HEK293 (cell line): ENCODE results near the gene CENPP.

Experiments used
- CTCF ChIA-PET: fragments of 350-600 bp; formaldehyde crosslinking; extraction: SDS; loops from one replicate; lab custom pipeline; 2021; ENCODE audit warnings: antibody characterized with exemption; lab: Yijun Ruan, JAX
- POLR2A ChIA-PET: fragments of 300-600 bp; formaldehyde crosslinking; extraction: SDS; loops from one replicate; lab custom pipeline; 2020; ENCODE audit warnings: antibody characterized with exemption, inconsistent platforms; lab: Yijun Ruan, JAX
- H3K27ac ChIP-seq: fragments of 200-500 bp; sonication (Bioruptor generic); 2 replicates; pipeline ENCODE4 v1.5.1; 2014; ENCODE audit warnings: low read depth, low read length, control low read depth, inconsistent platforms; ENCODE audit errors: extremely low read depth
- H3K36me3 ChIP-seq, 2 experiments: fragments of 200-500 bp in 1 of 2; sonication (Bioruptor generic) in 1 of 2; 1 replicate in 1 of 2; 2 replicates in 1 of 2; pipeline ENCODE4 v1.5.1; 2014 to 2017; ENCODE audit warnings: inconsistent platforms in 2 of 2, low read length in 2 of 2; ENCODE audit not compliant: control insufficient read depth in 2 of 2, insufficient read depth in 1 of 2
- H3K4me1 ChIP-seq: fragments of 200-500 bp; sonication (Bioruptor generic); 2 replicates; pipeline ENCODE4 v1.5.1; 2014; ENCODE audit warnings: mild to moderate bottlenecking, low read length, inconsistent platforms; ENCODE audit not compliant: control insufficient read depth, insufficient read depth
- H3K4me3 ChIP-seq: 2 replicates; pipeline ENCODE4 v1.5.1; 2011; ENCODE audit warnings: low read depth, mild to moderate bottlenecking, control low read depth, low read length, moderate library complexity
- H3K9me3 ChIP-seq: fragments of 200-500 bp; sonication (Bioruptor generic); 2 replicates; pipeline ENCODE4 v1.5.1; 2014; ENCODE audit warnings: low read depth, low read length, inconsistent platforms; ENCODE audit not compliant: control insufficient read depth, insufficient read depth
- AEBP2 ChIP-seq: fragments of 450-650 bp; formaldehyde crosslinking; IDR thresholded peaks from 2 replicates; pipeline ENCODE4 v1.5.1; 2016; ENCODE audit warnings: missing biosample characterization, missing genetic modification characterization, borderline replicate concordance
- BCL11B ChIP-seq: fragments of 450-650 bp; formaldehyde crosslinking; IDR thresholded peaks from 2 replicates; pipeline ENCODE4 v1.5.1; 2016; ENCODE audit warnings: low read depth, missing biosample characterization, missing genetic modification characterization
- CTCF ChIP-seq: fragments of 450-650 bp; formaldehyde crosslinking; IDR thresholded peaks from 2 replicates; pipeline ENCODE4 v1.5.1; 2016; ENCODE audit warnings: missing biosample characterization, missing genetic modification characterization
- KLF16 ChIP-seq: fragments of 450-650 bp; formaldehyde crosslinking; IDR thresholded peaks from 2 replicates; pipeline ENCODE4 v1.5.1; 2017; ENCODE audit warnings: missing biosample characterization, missing genetic modification characterization
- KLF9 ChIP-seq: fragments of 450-650 bp; formaldehyde crosslinking; IDR thresholded peaks from 2 replicates; pipeline ENCODE4 v1.5.1; 2016; ENCODE audit warnings: missing biosample characterization, missing genetic modification characterization, low read depth
- ZBTB48 ChIP-seq: fragments of 450-650 bp; formaldehyde crosslinking; IDR thresholded peaks from 2 replicates; pipeline ENCODE4 v1.5.1; 2016; ENCODE audit warnings: missing biosample characterization, missing genetic modification characterization
- ZFHX2 ChIP-seq: fragments of 450-650 bp; formaldehyde crosslinking; conservative IDR thresholded peaks from 2 replicates; pipeline ENCODE4 v1.5.1; 2016; ENCODE audit warnings: missing biosample characterization, missing genetic modification characterization
- ZNF140 ChIP-seq: fragments of 450-650 bp; formaldehyde crosslinking; IDR thresholded peaks from 2 replicates; pipeline ENCODE4 v1.5.1; 2016; ENCODE audit warnings: missing biosample characterization, missing genetic modification characterization
- ZNF2 ChIP-seq: fragments of 450-650 bp; formaldehyde crosslinking; IDR thresholded peaks from 2 replicates; pipeline ENCODE4 v1.5.1; 2016; ENCODE audit warnings: missing biosample characterization, missing genetic modification characterization
- ZNF211 ChIP-seq: fragments of 450-650 bp; formaldehyde crosslinking; IDR thresholded peaks from 2 replicates; pipeline ENCODE4 v1.5.1; 2016; ENCODE audit warnings: low read depth, missing biosample characterization, missing genetic modification characterization
- ZNF302 ChIP-seq: fragments of 450-650 bp; formaldehyde crosslinking; IDR thresholded peaks from 2 replicates; pipeline ENCODE4 v1.5.1; 2016; ENCODE audit warnings: missing biosample characterization, missing genetic modification characterization, low read depth
- ZNF335 ChIP-seq: fragments of 450-650 bp; formaldehyde crosslinking; conservative IDR thresholded peaks from 2 replicates; pipeline ENCODE4 v1.5.1; 2016; ENCODE audit warnings: missing biosample characterization, missing genetic modification characterization
- ZNF473 ChIP-seq: fragments of 450-650 bp; formaldehyde crosslinking; IDR thresholded peaks from 2 replicates; pipeline ENCODE4 v1.5.1; 2017; ENCODE audit warnings: missing biosample characterization, missing genetic modification characterization
- ZNF48 ChIP-seq: fragments of 450-650 bp; formaldehyde crosslinking; IDR thresholded peaks from 2 replicates; pipeline ENCODE4 v1.5.1; 2016; ENCODE audit warnings: missing biosample characterization, missing genetic modification characterization
- ZNF561 ChIP-seq: fragments of 450-650 bp; IDR thresholded peaks from 2 replicates; pipeline ENCODE4 v1.5.1; 2018; ENCODE audit warnings: missing biosample characterization, missing genetic modification characterization, borderline replicate concordance
- ZNF660 ChIP-seq: fragments of 450-650 bp; IDR thresholded peaks from 2 replicates; pipeline ENCODE4 v1.5.1; 2018; ENCODE audit warnings: missing biosample characterization, mild to moderate bottlenecking, missing genetic modification characterization
- TF ChIP-seq, protein P1 (sequence below): fragments of 450-650 bp; formaldehyde crosslinking; IDR thresholded peaks from 2 replicates; pipeline ENCODE4 v1.5.1; 2016; ENCODE audit warnings: missing biosample characterization, missing genetic modification characterization

The CENPP gene

GRCh38 chr9:92492781-92493401, 167.1 kb downstream of the CENPP start:
- Histone ChIP-seq H3K9me3 (no peaks in the 10 kb centered on the region), H3K36me3 (no peaks in the 10 kb centered on the region), H3K4me1 (no peaks in the 10 kb centered on the region), H3K27ac (no peak overlapping the region), H3K4me3 (no peak overlapping the region)
- TF ChIP-seq KLF16 (tag by site-specific recombination) (no peak), ZNF302 (tag by site-specific recombination) (no peak), ZFHX2 (tag by site-specific recombination) (no peak), ZNF660 (no peak), ZBTB48 (tag by site-specific recombination) (no peak), AEBP2 (no peak), ZNF2 (tag by site-specific recombination) (no peak), ZNF335 (tag by site-specific recombination) (no peak), ZNF473 (no peak)
- POLR2A ChIA-PET, result no interaction called here
- CTCF ChIA-PET, result no interaction called here

DNA sequence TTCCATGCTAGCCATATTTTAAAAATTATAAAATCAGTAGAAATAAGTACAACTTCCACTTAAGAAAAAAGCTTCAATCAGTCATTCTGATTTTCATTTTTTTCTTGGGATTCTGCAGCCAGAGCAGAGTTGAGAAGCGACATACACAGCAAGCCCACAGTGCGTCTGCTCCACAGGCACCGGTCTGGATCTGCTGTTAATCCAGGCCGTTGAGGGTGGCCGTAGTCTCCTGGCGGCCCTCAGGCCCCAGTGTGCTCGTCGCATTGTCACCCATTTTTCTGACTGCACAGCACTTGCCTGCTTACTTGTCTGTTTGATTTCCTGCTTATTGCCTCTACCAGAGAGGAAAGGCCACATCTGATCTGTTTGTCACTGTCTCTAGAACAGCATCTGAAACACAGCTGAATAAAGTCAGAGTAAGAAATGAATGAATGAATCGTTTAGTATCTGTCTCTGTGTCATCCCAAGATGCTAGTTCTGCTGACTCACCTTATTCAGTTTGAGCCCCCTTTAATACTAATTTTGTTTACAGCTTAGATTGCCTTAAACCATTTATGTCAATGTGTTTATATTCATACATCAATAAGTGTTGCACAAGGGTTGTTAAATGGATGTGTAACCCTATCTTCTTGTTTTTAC, 168.1 kb downstream of the CENPP start:
- Histone ChIP-seq H3K4me1 (no peaks in the 10 kb centered on the region), H3K36me3 (no peaks in the 10 kb centered on the region), H3K4me3 (no peak overlapping the region), H3K9me3 (no peaks in the 10 kb centered on the region), H3K27ac (no peak overlapping the region)
- CTCF ChIA-PET, result no interaction called here
- POLR2A ChIA-PET, result no interaction called here
- TF ChIP-seq ZNF48 (tag by site-specific recombination), result no peak
- TF ChIP-seq ZNF561, result no peak
- TF ChIP-seq ZNF140 (tag by site-specific recombination), result no peak
- TF ChIP-seq ZFHX2 (tag by site-specific recombination), result no peak
- TF ChIP-seq BCL11B, result no peak
- TF ChIP-seq CTCF, result no peak
- TF ChIP-seq ZNF211 (tag by site-specific recombination), result no peak
- no peak for TF ChIP-seq KLF9 (tag by site-specific recombination)
- TF ChIP-seq, protein P1, sequence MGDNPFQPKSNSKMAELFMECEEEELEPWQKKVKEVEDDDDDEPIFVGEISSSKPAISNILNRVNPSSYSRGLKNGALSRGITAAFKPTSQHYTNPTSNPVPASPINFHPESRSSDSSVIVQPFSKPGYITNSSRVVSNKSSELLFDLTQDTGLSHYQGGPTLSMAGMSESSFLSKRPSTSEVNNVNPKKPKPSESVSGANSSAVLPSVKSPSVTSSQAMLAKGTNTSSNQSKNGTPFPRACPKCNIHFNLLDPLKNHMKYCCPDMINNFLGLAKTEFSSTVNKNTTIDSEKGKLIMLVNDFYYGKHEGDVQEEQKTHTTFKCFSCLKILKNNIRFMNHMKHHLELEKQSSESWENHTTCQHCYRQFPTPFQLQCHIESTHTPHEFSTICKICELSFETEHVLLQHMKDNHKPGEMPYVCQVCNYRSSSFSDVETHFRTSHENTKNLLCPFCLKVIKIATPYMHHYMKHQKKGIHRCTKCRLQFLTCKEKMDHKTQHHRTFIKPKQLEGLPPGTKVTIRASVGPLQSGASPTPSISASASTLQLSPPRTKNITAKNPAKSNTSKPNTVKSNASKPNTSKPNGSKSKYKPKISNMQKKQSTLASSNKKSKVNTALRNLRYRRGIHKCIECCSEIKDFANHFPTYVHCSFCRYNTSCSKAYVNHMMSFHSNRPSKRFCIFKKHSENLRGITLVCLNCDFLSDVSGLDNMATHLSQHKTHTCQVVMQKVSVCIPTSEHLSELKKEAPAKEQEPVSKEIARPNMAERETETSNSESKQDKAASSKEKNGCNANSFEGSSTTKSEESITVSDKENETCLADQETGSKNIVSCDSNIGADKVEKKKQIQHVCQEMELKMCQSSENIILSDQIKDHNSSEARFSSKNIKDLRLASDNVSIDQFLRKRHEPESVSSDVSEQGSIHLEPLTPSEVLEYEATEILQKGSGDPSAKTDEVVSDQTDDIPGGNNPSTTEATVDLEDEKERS, result no peak
